ENCODE data around the gene MBD3. TPM values are rescaled to one million over a fixed set of nuclear protein-coding genes. Genes with fewer than 3 reads are reported as not detected.

MBD3 gene
- polyA plus RNA-seq, 1 donor (not counting 4 experiments of a cell fraction or from before 2014, with no cell fraction given): 16.6 TPM

DNA sequence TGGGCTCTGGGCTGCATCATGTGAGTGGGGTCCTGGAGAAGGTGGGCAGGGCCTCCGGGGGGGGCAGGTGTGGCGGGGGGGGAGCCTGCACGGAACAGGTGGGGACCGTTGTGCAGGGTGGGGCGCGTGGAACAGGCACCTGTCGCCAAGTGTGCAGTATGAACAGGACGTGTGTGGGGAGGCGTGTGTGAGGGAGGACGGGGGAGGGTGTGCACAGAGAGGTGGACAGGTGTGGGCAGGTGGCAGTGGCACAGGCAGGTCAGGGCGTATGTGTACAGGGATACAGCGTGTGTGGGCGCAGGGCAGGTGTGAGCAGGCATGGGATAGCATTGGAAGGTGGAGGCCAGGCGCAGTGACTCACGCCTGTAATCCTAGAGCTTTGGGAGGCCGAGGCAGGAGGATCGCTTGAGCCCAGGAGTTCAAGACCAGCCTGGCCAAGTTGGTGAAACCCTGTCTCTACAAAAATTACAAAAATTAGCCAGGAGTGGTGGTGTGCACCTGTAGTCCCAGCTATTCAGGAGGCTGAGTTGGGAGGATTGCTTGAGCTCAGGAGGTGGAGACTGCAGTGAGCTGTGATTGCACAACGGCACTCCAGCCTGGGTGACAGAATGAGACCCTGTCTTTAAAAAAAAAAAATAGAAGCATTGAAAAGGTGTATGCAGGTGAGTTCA is 65.6 kb downstream of the MBD3 start:
- TF ChIP-seq, protein P1, sequence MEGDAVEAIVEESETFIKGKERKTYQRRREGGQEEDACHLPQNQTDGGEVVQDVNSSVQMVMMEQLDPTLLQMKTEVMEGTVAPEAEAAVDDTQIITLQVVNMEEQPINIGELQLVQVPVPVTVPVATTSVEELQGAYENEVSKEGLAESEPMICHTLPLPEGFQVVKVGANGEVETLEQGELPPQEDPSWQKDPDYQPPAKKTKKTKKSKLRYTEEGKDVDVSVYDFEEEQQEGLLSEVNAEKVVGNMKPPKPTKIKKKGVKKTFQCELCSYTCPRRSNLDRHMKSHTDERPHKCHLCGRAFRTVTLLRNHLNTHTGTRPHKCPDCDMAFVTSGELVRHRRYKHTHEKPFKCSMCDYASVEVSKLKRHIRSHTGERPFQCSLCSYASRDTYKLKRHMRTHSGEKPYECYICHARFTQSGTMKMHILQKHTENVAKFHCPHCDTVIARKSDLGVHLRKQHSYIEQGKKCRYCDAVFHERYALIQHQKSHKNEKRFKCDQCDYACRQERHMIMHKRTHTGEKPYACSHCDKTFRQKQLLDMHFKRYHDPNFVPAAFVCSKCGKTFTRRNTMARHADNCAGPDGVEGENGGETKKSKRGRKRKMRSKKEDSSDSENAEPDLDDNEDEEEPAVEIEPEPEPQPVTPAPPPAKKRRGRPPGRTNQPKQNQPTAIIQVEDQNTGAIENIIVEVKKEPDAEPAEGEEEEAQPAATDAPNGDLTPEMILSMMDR (optimal IDR thresholded peaks at IDR 0.05 in 1 of 3, IDR thresholded peaks at IDR 0.05 in 1 of 3, conservative IDR thresholded peaks at IDR 0.05 in 1 of 3; ENCODE audit: extremely low read depth in 1 of 3, insufficient read depth in 2 of 3, low read length in 3 of 3): no peak
- TF ChIP-seq EZH2 (IDR thresholded peaks at IDR 0.05; ENCODE audit: low read length): no peak
- FAIRE-seq: no peak
- Histone ChIP-seq H3K4me2 (ENCODE audit: control insufficient read depth, extremely low read depth, insufficient read depth, low read depth, low read length) (no peak overlapping the region), H3K4me3 (ENCODE audit: control insufficient read depth in 2 of 3, extremely low read depth in 1 of 3, insufficient read depth in 2 of 3, low read depth in 1 of 3, low read length in 3 of 3) (no peak overlapping the region), H4K20me1 (ENCODE audit: control insufficient read depth, extremely low read depth, insufficient read depth, low read length) (peaks cover 2% of the 10 kb centered on the region), H3K9ac (ENCODE audit: control insufficient read depth, extremely low read depth, insufficient read depth, low read length) (no peak overlapping the region), H2AFZ (ENCODE audit: control insufficient read depth, low read length) (no peak overlapping the region), H3K4me1 (ENCODE audit: control insufficient read depth, extremely low read depth, insufficient read depth, low read length) (no peaks in the 10 kb centered on the region), H3K9me3 (ENCODE audit: control insufficient read depth, low read depth, low read length) (no peaks in the 10 kb centered on the region), H3K79me2 (ENCODE audit: control insufficient read depth, insufficient read depth, low read length) (no peaks in the 10 kb centered on the region), H3K9me1 (ENCODE audit: control insufficient read depth, extremely low read depth, insufficient read depth, low read length) (no peaks in the 10 kb centered on the region), H3K36me3 (ENCODE audit: control insufficient read depth in 2 of 2, extremely low read depth in 1 of 2, insufficient read depth in 2 of 2, low read length in 2 of 2) (no peaks in the 10 kb centered on the region), H3K27ac (ENCODE audit: control insufficient read depth, insufficient read depth, low read length) (no peak overlapping the region), H3K27me3 (ENCODE audit: control insufficient read depth, extremely low read depth, insufficient read depth, low read length) (peaks cover 37% of the 10 kb centered on the region)
- dilution Hi-C loops (cut with MboI; ENCODE audit: extremely low pct_ligation_motif_present, low sequenced_read_pairs): no loop called here
- DNase-seq (ENCODE audit: low read depth, low spot score): no peak

DNA sequence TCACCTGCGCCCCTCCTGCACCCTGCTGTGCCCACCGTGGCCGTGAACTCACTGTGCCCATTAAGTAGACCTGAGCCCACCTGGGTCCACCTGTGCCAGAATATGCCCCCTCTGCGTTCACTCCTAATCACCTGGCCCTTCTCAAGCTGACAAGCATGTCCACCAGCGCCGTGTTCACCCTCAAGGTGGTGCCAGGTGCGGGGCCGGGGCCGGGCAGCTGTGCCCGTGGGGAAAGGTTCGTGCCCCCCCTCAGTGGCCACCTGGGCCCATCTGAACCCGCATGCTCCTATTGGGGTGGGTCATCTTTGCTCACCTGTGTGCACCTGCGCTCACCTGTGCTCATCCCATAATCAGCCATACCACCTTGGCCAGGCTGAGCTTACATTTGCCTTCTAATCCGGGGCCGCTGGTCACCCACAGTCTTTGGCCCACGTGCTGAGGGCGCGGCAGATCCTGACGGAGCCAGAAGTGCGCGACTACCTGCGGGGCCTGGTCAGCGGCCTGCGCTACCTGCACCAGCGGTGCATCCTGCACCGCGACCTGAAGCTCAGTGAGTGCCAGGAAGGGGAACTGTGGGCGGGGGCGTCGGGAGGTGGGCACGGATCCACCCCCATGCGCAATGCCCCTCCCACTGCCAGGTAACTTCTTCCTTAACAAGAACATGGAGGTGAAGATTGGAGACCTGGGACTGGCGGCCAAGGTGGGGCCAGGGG is 66.4 kb downstream of the MBD3 start:
- H3K4me2 ChIP-seq (ENCODE audit: control insufficient read depth, extremely low read depth, insufficient read depth, low read depth, low read length): no peak overlapping the region
- no peak overlapping the region for H3K9ac ChIP-seq (ENCODE audit: control insufficient read depth, extremely low read depth, insufficient read depth, low read length)
- H3K36me3 ChIP-seq (ENCODE audit: control insufficient read depth in 2 of 2, extremely low read depth in 1 of 2, insufficient read depth in 2 of 2, low read length in 2 of 2): no peaks in the 10 kb centered on the region
- no peaks in the 10 kb centered on the region for H3K9me3 ChIP-seq (ENCODE audit: control insufficient read depth, low read depth, low read length)
- H4K20me1 ChIP-seq (ENCODE audit: control insufficient read depth, extremely low read depth, insufficient read depth, low read length): peaks cover 2% of the 10 kb centered on the region
- FAIRE-seq (no peak), DNase-seq (ENCODE audit: low read depth, low spot score) (no peak)
- no peaks in the 10 kb centered on the region for H3K4me1 ChIP-seq (ENCODE audit: control insufficient read depth, extremely low read depth, insufficient read depth, low read length)
- H3K27ac ChIP-seq (ENCODE audit: control insufficient read depth, insufficient read depth, low read length): no peak overlapping the region
- H3K27me3 ChIP-seq (ENCODE audit: control insufficient read depth, extremely low read depth, insufficient read depth, low read length): peaks cover 37% of the 10 kb centered on the region
- no peaks in the 10 kb centered on the region for H3K9me1 ChIP-seq (ENCODE audit: control insufficient read depth, extremely low read depth, insufficient read depth, low read length)
- H3K79me2 ChIP-seq (ENCODE audit: control insufficient read depth, insufficient read depth, low read length): no peaks in the 10 kb centered on the region
- no peak overlapping the region for H3K4me3 ChIP-seq (ENCODE audit: control insufficient read depth in 2 of 3, extremely low read depth in 1 of 3, insufficient read depth in 2 of 3, low read depth in 1 of 3, low read length in 3 of 3)
- dilution Hi-C loops (cut with MboI; ENCODE audit: extremely low pct_ligation_motif_present, low sequenced_read_pairs): no loop called here
- TF ChIP-seq, protein P1 (optimal IDR thresholded peaks at IDR 0.05 in 1 of 3, IDR thresholded peaks at IDR 0.05 in 1 of 3, conservative IDR thresholded peaks at IDR 0.05 in 1 of 3; ENCODE audit: extremely low read depth in 1 of 3, insufficient read depth in 2 of 3, low read length in 3 of 3): no peak
- TF ChIP-seq EZH2 (IDR thresholded peaks at IDR 0.05; ENCODE audit: low read length): no peak
- H2AFZ ChIP-seq (ENCODE audit: control insufficient read depth, low read length): no peak overlapping the region
